HG03558 (cell line): ENCODE data around the gene ZNF469.

Experiments
- ATAC-seq: cut with Tn5 transposase; IDR thresholded peaks from one replicate; pipeline ENCODE4 v1.9.1; 2021; ENCODE audit warnings: moderate number of reproducible peaks; ENCODE audit not compliant: unreplicated experiment; ENCODE audit errors: extremely low read depth

ZNF469 gene

DNA sequence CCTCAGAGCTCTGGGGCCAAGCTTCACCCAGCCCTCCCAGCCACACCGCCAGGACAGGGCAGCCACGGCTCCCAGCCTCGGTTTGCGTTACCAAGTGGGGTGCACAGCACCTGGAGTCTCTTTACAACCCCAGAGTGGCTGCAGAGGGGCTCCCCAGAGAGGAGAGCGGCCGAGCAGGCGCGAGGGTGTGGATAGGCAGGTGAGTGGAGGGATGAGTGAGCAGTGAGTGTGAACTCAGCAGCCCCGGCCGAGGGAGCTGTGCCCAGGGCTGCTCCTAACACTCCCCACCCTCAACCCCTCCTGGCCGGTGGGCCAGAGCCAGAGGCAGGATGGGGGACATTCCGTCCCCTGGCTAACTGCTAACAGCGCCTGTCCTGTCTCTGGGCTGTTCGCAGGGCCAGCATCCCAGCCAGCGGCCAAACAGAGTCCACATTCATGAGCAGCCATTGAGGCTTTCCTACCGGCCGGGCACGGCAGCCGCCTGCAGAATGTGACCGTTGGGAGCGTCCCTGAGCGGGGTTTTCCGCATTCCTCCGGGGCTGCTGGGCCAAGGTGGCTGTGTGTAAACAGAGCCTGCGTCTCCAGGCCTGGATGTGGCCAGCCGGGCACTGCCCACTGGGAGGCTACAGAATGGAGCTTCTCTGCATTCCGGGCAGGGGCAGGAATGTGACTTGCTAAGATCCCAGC is 5.3 kb downstream of the ZNF469 start:
- ATAC-seq: no peak

DNA sequence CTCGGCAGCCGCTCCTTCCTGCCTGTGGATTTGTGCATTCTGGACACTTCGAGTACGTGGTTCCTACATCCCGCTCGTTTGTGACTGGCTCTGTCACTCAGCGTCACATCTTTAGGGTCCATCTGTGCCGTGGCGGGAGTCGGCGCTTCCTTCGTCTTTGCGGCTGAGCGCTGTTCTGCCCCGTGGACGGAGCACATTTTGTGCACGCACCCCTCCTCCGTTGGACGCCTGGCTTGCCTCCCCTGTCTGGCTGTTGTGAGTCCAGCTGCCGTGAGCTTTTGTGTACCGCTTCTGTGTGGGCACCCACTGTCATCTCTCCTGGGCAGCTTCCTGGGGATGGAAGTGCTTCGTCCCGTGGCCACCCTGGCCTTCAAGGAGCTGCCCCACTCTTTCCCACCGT is 6.4 kb downstream of the ZNF469 start:
- ATAC-seq: no peak

- ATAC-seq: no peak
These were observed 6.9 kb downstream of the ZNF469 start for GRCh38 chr16:88389621-88390160.

DNA sequence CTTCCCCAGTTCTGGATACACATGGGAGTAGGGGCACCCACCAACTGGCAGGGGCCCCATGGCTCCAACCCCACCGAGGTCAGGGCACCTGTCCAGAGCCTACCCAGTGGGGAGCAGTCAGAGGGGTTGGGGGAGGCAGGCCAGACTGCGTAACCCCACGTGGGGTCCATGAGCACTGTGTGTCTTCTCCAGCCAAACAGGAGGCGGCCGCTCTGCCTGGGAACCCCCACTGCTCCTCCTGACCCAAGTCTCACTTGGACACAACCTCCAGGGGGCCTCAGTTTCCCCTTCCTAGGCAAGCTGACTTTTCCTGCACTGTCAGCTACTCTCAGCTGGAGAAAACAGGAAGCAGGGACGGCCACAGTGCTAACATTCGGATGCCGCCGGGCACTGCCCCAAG is 7.5 kb downstream of the ZNF469 start:
- no peak for ATAC-seq

GRCh38 chr16:88390735-88391134 is 8.0 kb downstream of the ZNF469 start:
- ATAC-seq: no peak

DNA sequence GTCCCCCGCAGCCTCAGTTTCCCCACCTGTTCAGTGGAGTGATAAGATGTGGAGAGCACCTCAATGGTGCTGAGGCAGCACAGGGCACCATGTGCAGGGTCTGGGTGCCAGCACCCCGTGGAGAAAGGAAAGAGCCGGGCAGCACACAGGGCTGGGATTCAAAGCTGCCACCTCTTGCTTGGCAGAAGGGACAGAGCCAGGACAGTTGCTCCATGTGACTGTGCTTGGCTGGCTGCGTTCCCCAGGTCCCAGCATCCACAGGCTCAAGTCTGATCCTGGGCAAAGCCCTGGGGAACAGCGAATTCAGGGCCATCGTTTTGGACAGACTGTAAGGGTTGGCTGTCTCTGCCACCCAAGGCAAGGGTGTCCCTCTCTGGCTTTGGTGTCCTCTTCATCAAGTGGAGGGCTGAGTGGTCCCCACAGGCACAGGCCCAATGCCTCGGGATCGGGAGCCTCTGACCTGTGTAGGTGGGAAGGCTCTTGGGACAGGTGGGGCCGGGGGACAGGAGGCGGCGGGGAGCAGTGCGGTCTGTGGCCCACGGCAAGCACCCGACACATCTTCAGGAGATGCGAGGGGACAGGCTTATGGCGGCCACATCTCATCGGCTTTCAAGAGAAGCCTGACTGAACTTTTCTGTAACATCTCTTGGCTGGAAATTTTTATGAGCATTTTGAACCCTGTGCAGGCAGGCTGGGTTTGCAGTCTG is 8.5 kb downstream of the ZNF469 start:
- ATAC-seq: no peak

- no peak for ATAC-seq
These were observed 9.4 kb downstream of the ZNF469 start for GRCh38 chr16:88392111-88392510.

DNA sequence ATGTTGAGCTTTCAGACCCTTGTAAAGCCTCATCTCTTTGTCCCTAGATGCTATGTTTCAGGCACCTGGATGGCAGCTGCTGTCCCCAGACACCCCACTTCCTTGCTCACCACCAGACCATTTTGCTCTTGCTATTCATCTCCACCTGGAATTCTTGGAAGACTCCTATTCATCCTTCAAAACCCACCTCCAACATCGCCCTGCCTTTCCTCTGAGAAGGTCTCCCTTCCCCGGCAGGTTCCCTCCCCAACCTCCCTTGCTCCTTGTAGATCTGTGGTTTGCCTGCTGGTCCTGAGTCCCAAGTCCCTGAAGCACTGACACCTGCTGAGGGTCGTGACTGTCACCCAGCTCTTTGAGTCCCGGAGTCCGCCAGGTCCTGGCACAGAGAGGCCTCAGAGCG is 9.9 kb downstream of the ZNF469 start:
- ATAC-seq: no peak

GRCh38 chr16:88393034-88393433 is 10.3 kb downstream of the ZNF469 start:
- ATAC-seq: no peak

DNA sequence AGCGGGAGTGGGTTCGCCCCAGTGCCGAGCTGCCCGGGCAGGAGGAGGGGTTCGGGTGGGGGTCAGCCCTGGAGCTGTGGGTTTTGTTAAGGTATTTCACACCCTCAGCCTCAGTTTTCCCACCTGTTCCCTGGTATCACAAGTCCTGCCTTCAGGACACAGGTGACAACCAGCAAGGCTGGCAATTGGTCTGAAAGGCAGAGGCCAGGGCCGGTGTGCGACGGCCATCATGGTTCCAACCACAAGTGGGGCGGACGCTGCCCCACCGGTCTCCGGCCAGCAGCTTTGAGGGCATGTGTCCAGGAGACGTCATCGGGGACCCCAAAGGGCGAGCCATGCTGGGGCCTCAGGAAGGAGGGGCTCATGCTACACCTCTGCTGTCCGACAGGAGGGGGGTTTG is 10.8 kb downstream of the ZNF469 start:
- no peak for ATAC-seq

GRCh38 chr16:88394426-88394825 is 11.7 kb downstream of the ZNF469 start:
- ATAC-seq: no peak

DNA sequence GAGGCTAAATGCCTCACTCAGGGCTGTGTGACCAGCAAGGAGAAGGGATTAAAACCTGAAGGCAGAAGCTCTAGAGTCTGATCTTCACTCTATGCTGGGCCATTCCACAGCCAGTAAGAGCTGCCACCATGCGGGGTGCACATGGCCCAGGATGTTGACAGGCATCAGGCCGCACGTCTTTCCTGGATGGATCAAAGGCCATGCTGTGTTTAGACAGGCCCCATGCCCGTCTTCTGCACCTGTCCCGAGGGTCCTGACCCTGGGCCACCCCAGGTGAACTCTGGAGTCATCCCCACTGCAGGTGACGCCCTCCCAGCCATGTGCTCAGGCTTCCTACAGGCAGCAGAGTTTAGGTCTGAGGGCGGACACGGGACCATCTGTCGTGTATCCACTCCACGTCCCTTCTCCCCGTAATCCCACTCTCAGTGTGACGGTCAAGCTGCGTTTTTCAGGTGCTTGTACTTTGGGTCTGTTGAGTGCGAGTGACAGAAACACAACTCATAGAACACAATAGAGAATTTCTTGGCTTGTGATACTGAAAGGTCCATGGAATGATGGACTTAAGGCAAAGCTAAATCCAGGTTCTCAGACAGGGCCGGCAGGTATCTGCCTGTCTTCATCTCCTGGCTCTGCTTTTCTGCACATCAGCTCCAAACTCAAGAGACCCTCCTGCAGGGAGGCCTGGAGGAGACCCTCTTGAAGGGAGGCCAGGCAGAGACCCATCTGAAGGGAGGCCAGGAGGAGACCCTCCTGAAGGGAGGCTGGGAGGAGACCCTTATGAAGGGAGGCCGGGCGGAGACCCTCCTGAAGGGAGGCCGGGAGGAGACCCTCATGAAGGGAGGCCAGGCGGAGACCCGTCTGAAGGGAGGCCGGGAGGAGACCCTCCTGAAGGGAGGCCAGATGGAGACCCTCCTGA is 13.2 kb downstream of the ZNF469 start:
- ATAC-seq: no peak

GRCh38 chr16:88398170-88398873 is 15.6 kb downstream of the ZNF469 start:
- ATAC-seq: no peak

DNA sequence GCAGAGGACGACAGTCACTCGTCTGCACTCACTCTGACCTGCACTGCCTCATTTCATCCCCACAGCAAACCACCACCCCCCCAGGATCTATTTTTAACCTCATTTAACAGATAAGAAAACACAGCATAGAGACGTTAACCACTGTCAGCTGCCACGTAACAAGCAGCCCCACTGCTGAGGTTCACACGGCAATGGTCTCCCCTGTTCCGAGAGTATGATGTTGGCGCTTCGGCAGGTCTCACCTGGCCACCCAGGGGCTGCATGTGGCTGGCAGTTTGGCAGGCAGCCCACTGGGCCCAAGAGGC is 16.1 kb downstream of the ZNF469 start:
- no peak for ATAC-seq

DNA sequence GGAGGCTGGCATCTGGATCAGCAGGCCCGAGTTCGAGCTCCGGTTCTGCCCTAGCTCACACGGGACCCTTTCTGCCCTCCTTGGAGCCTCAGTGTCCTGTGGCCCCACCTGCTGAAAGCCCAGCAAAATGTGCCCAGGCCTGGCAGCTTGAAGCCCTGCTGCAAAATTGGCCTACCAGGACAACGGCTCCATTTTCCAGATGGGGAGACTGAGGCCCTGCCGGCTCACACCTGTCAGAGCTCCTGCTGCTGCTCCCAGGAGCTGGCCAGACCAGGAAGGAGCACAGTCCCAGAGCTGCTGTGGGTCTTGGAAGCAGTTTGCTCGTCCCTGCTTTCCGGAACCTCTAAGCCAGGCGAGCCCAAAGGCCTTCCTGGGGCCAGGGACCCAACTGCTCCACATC is 17.4 kb downstream of the ZNF469 start:
- ATAC-seq: no peak

GRCh38 chr16:88401604-88402246 is 19.0 kb downstream of the ZNF469 start:
- ATAC-seq: no peak

- no peak for ATAC-seq
These were observed 19.9 kb downstream of the ZNF469 start for GRCh38 chr16:88402551-88403240.

DNA sequence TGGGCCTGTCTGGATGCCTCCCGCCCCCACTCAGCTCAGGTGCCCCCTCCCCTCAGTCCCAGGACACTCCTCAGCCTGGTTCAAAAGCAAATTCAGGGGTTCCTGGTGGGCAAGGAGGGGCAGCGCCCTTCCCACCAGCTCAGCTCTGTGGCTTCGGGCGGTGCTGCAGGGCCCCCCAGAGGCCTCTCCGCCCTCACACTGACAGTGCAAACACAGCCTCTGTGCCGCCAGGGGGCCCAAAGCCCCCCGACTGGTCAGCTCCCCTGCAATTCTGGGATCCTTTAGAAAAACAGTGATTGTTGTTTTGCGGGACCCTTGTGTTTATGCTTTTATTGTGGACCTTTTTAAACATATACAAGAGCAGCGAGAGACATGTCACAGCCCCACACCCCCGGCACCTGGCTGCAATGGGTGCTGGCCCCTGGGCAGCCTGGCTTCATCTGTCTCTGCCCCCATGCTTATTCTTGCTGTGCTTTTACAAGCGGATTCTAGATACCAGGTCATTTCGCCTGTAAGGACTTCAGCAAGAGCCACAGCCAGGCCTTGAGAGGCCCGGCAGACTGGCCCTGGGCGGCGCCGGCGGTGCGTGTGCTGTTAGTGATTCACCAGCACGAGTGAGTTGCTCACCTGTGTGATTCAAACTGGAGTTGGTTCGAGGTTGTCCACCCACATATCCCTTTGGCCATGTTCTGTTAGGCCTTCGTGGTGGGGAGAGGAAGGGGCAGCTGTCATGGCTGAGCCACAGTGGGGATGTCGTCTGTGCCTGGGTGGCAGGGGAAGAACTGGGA is 21.2 kb downstream of the ZNF469 start:
- ATAC-seq: no peak

- no peak for ATAC-seq
These were observed 22.0 kb downstream of the ZNF469 start for GRCh38 chr16:88404769-88405168.
